GM21367 (cell line): ENCODE measurements around the gene HMCN1.

ENCODE experiments used
- ATAC-seq: cut with Tn5 transposase; IDR thresholded peaks from one replicate; pipeline ENCODE4 v1.9.1; 2021; ENCODE audit not compliant: unreplicated experiment

HMCN1 gene

GRCh38 chr1:185803241-185803640 is 69.0 kb downstream of the HMCN1 start:
- ATAC-seq, result no peak

- no peak for ATAC-seq
These were observed 70.0 kb downstream of the HMCN1 start for GRCh38 chr1:185804206-185804605.

- ATAC-seq, result no peak
These were observed 70.4 kb downstream of the HMCN1 start for GRCh38 chr1:185804608-185805007.

- no peak for ATAC-seq
These were observed 73.1 kb downstream of the HMCN1 start for GRCh38 chr1:185807275-185807674.

- no peak for ATAC-seq
These were observed 74.4 kb downstream of the HMCN1 start for GRCh38 chr1:185808631-185809030.

DNA sequence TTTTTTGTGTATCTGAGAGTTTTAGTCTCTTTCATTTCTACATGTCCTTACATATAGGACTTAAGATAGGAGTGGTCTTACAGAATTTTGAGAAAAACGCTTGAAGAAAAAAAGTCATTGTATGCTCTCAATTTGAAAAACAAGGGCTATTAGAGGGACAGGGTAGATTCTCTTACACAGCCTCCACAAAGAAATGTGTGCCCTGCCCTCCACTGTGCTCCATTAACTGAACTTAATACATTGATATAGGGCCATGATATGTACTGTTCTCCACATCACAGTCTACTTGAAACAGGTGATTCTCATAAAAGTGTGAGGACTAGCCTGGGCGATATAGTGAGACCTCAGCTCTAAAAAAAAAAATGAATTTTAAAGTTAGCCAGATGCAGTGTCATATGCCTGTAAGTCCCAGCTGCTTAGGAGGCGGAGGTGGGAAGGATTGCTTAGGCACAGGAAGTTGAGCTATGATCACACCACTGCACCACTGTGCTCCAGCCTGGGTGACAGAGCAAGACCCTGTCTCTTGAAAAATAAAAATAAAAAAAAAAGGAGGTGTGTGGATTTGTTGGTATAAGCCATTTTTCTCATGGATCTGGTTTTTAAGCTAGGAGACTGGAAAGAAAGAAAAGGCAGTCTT is 77.0 kb downstream of the HMCN1 start:
- ATAC-seq, result no peak

DNA sequence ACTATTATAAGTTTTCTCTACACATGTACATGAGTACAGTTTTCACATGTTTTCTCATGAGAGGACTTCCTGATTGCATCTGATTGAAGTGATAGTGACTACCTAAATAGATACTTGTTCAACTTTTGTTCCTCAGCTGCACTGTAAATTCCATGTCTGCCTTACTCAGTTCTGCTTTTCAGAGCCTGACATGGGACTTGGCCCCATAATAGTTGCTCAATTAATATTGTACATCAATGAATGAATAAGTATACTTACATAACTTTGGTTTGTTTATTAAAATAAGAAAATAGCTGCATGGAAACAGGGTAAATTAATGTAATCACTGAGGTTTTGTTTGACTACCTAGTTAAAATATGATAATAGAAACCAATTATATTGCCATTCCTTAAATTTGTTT is 78.7 kb downstream of the HMCN1 start:
- no peak for ATAC-seq

GRCh38 chr1:185813401-185813979 is 79.3 kb downstream of the HMCN1 start:
- ATAC-seq, result peak; percentile 58

DNA sequence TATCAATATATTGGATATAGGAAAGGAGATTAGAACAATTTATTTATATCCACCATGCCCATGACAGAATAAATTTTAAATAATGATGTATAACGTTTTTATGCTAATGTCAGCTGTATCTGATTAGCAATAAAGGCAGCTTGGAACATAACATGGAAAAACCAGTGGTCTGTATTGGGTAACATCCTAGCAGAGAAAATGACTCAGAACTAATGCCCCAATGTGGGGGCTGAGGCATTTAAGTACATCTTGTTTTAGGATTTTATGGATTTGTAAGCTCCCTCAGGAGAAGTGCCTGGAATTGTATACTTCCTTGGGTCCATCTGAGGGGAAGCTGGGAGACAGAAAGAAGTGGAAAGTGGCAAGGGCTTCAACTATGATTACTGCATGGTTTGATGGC is 82.3 kb downstream of the HMCN1 start:
- ATAC-seq, result no peak

DNA sequence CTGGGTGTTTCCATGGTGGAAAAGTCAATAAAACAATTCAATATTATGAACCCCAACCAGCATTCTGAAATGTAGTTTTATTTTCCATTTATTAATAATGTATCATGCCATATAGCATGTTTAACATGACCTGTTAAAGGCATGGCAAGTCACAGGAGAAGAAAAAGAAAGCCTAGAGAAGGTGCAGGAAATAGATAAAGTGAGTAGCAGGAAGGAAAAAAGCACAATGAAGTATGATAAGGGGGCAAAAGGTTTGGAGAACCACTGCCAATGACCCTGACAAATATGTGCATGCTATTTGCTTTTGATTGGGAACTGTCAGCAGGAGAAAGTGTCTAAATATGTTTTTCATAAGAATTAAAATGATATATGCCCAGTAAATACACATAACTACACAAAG is 85.6 kb downstream of the HMCN1 start:
- no peak for ATAC-seq

- no peak for ATAC-seq
These were observed 87.6 kb downstream of the HMCN1 start for GRCh38 chr1:185821612-185822385.

GRCh38 chr1:185823467-185823866 is 89.3 kb downstream of the HMCN1 start:
- ATAC-seq, result no peak

DNA sequence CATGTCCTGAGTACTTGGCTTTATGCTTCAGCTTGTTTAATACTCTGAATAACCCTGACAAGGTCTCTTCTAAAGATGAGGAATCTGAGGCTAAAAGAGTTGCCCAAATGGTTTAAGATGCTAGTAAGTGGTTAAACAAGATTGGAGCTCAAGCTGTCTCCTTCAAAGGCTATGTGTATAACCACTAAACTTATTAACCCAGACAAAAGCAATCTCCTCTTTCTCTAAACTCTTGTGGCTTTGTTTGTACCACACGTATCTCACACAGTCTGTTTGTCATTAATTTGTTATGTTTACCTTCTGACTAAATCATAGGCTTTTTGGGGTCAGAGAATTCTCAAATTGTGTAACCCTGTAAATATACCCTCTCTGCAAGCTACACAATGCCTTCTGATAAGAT is 89.9 kb downstream of the HMCN1 start:
- no peak for ATAC-seq

GRCh38 chr1:185825556-185825955 is 91.4 kb downstream of the HMCN1 start:
- ATAC-seq, result no peak

DNA sequence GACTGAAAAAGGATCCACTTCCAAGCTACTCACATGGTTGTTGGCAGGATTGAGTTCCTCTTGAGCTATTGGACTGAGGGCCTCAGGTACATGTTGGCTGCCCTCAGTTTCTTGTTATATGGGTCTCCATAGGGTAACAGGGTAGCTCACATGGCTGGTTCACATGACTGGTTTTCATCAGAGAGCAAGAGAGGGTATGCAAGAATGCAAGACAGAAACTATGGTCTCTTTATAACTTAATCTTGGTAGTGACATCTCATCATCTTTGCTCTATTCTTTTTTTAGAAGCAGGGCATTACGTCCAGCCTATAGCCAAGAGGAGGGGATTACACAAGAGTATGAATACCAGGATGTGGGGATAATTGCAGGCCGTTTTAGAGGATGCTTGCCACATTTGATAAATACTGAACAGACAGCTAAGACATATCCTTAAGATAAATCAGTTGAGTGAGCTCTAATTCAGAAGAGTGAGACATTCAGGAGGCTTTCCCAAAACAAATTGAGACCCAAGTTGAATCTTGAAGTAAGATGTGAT is 100.2 kb downstream of the HMCN1 start:
- no peak for ATAC-seq

DNA sequence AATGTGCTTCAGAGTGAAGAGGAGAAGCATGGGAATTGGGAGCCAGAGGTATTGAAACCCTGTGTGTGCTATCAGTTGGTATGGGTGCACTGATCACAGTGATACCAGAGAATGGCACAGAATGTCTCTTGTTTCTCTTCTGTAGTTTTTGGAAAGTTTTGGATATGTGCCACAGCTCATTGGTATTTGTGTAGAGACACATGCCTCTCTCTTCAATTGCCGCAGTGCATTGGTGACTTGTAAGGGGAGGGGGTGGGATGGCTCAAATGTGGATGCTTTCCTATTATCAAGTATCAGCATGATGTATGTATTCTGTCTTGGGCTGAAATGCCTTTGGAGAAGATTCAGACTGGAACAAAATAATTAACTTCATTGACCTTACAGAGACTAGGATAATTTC is 101.0 kb downstream of the HMCN1 start:
- ATAC-seq, result no peak

DNA sequence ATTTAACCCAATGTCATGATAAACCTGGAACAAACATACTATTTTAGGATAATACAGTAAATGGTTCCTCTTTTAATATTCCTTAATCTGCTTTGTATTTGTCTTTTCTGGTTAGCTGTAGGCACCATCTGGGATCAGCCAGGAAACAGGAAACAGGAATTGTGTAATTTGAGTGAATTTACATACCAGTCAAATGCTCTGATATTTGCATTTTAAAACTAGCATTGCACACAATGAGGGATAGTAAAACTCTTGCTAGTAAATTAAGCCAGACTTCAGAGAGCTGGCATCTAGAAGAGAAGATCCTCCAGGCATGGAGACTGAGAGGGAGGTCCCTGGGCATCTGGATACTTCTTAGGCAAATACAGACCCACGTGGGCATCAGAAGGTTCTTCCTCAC is 103.5 kb downstream of the HMCN1 start:
- ATAC-seq, result no peak

DNA sequence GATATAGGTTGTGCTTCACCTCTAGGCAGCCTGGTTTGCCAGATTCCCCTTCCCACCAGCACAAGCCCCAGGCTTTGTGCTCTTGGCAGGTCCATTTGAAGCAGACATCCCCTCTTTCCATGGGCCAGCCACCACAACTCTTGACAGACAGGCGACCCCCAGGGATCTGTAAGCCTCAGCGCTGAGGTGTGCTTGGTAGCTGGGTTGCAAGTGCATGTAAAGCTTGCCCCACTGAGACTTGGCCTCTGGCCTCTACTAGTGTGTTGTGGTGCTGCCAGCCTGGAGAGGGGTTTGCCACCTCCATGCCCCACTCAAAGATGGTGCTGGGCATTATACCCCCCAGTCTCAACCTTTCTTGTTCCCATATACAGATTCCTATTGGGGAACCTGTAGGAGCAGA is 103.9 kb downstream of the HMCN1 start:
- no peak for ATAC-seq

GRCh38 chr1:185840880-185841279 is 106.7 kb downstream of the HMCN1 start:
- no peak for ATAC-seq

- no peak for ATAC-seq
These were observed 109.2 kb downstream of the HMCN1 start for GRCh38 chr1:185843297-185843869.

DNA sequence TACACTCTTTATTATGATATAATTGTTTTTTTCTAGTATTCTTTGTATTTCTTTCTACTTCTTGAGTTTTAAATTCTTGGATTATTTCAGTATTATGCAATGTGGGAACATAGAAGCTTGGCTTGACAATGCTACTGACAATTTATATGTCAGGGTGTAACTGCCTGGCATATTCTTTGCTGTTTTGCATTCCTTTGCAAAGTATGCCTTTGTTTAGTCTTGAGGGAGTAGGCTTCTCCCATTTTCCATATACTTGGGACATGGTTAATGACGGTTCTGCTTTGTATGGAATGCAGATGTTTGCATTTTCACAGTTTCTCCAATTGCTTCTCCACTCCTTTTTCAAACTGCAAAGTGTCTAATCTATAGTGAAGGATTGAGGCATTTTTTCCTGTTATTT is 109.8 kb downstream of the HMCN1 start:
- no peak for ATAC-seq
